Ectodermal cell (in vitro differentiated cells): ENCODE measurements around the gene TMTC2.

ENCODE experiments used
- H3K27ac ChIP-seq: 2 replicates; pipeline ENCODE4 v1.7.0; 2013; ENCODE audit warnings: mild to moderate bottlenecking, low read depth, low read length; ENCODE audit not compliant: insufficient read depth, poor library complexity, severe bottlenecking
- H3K27me3 ChIP-seq: 2 replicates; pipeline ENCODE4 v1.7.0; 2013; ENCODE audit warnings: mild to moderate bottlenecking, low read length; ENCODE audit not compliant: insufficient read depth, control insufficient read depth, poor library complexity, severe bottlenecking
- H3K36me3 ChIP-seq: one replicate; pipeline ENCODE4 v1.7.0; 2013; ENCODE audit warnings: low read length; ENCODE audit not compliant: control insufficient read depth, insufficient read depth
- H3K4me1 ChIP-seq: one replicate; pipeline ENCODE4 v1.7.0; 2013; ENCODE audit warnings: low read length; ENCODE audit not compliant: control insufficient read depth, insufficient read depth
- H3K4me3 ChIP-seq: 2 replicates; pipeline ENCODE4 v1.7.0; 2013; ENCODE audit warnings: low read depth, low read length, control low read depth; ENCODE audit not compliant: insufficient read depth
- H3K9me3 ChIP-seq: 2 replicates; pipeline ENCODE4 v1.7.0; 2013; ENCODE audit warnings: mild to moderate bottlenecking, low read length, moderate library complexity; ENCODE audit not compliant: control insufficient read depth
- WGBS, 2 experiments: methylation state at CpG; one replicate each; pipeline ENCODE4 v1.1.7; 2013; ENCODE audit warnings: missing lambda C conversion rate in 2 of 2; 5-methylcytosine and 5-hydroxymethylcytosine counted together

The TMTC2 gene

GRCh38 chr12:83075471-83075870 is 388.8 kb downstream of the TMTC2 start:
- Histone ChIP-seq H3K4me3 (no peak overlapping the region), H3K27me3 (no peaks in the 10 kb centered on the region), H3K27ac (no peak overlapping the region), H3K9me3 (no peaks in the 10 kb centered on the region), H3K36me3 (no peaks in the 10 kb centered on the region), H3K4me1 (no peaks in the 10 kb centered on the region)
- WGBS, 2 experiments: 91 to 92% methylated on average over 1 of the region's 1 CpG

- Histone ChIP-seq H3K27ac (no peak overlapping the region), H3K36me3 (no peaks in the 10 kb centered on the region), H3K4me1 (no peaks in the 10 kb centered on the region), H3K4me3 (no peak overlapping the region), H3K27me3 (no peaks in the 10 kb centered on the region), H3K9me3 (no peaks in the 10 kb centered on the region)
- 95 to 98% methylated on average over 5 to 6 of the region's 6 CpGs for WGBS, 2 experiments
These were observed 390.3 kb downstream of the TMTC2 start for GRCh38 chr12:83077041-83077440.

GRCh38 chr12:83082690-83083276 is 396.1 kb downstream of the TMTC2 start:
- 70 to 74% methylated on average over 4 to 5 of the region's 5 CpGs for WGBS, 2 experiments
- Histone ChIP-seq H3K27me3 (no peaks in the 10 kb centered on the region), H3K27ac (no peak overlapping the region), H3K36me3 (no peaks in the 10 kb centered on the region), H3K4me3 (no peak overlapping the region), H3K9me3 (no peaks in the 10 kb centered on the region), H3K4me1 (no peaks in the 10 kb centered on the region)

GRCh38 chr12:83083616-83084015 is 396.9 kb downstream of the TMTC2 start:
- H3K4me1 ChIP-seq: no peaks in the 10 kb centered on the region
- H3K4me3 ChIP-seq: no peak overlapping the region
- no peaks in the 10 kb centered on the region for H3K27me3 ChIP-seq
- WGBS, 2 experiments: 77 to 97% methylated on average over 2 to 4 of the region's 4 CpGs
- no peaks in the 10 kb centered on the region for H3K9me3 ChIP-seq
- no peaks in the 10 kb centered on the region for H3K36me3 ChIP-seq
- H3K27ac ChIP-seq: no peak overlapping the region

DNA sequence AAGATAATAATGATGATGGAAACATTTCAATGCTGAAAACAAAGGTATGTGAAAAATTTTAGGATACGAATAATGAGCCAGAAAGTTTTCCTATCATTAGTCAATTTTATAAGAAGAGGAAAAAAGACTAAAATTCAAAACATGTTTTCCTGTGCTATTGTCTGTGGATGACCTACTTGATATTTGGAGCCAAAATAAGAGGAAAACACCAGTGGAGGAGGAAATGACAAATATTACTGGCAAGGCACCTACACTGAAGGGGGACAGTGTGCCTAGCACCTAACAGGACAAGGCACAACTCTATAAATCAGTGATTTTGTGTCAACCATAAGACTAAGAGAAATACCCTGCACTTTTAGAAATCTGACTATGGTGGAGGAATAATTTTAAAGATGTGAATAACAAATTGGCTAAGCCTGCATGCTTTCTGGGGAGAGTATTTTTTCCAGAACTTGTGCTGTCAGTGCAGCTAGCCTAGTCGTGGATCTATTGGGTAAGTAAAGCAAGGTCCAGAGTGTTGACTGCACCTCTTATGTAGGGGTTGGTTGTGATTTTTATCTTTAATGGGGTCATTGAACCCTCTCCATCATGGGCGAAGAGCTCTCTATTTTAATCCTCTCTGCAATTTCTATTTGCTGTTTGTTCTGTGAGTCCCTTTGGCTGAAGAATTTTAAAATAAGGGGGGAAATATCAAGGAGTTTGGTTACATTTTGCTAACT is 398.0 kb downstream of the TMTC2 start:
- no peaks in the 10 kb centered on the region for H3K27me3 ChIP-seq
- WGBS, 2 experiments: 97 to 100% methylated on average over 2 to 3 of the region's 3 CpGs
- no peaks in the 10 kb centered on the region for H3K4me1 ChIP-seq
- H3K36me3 ChIP-seq: no peaks in the 10 kb centered on the region
- no peak overlapping the region for H3K4me3 ChIP-seq
- H3K27ac ChIP-seq: no peak overlapping the region
- H3K9me3 ChIP-seq: no peaks in the 10 kb centered on the region

GRCh38 chr12:83086023-83086422 is 399.3 kb downstream of the TMTC2 start:
- H3K4me1 ChIP-seq: peaks cover 4% of the 10 kb centered on the region
- no peaks in the 10 kb centered on the region for H3K36me3 ChIP-seq
- no peaks in the 10 kb centered on the region for H3K27me3 ChIP-seq
- H3K27ac ChIP-seq: no peak overlapping the region
- no peaks in the 10 kb centered on the region for H3K9me3 ChIP-seq
- H3K4me3 ChIP-seq: no peak overlapping the region
- 96% methylated on average over 10 of the region's 10 CpGs for WGBS, 2 experiments

- Histone ChIP-seq H3K27me3 (no peaks in the 10 kb centered on the region), H3K27ac (no peak overlapping the region)
- WGBS, 2 experiments: 93 to 97% methylated on average over 2 of the region's 2 CpGs
These were observed 402.9 kb downstream of the TMTC2 start for GRCh38 chr12:83089575-83089974.

GRCh38 chr12:83092129-83092528 is 405.4 kb downstream of the TMTC2 start:
- WGBS, 2 experiments: 83 to 88% methylated on average over 1 of the region's 1 CpG
- H3K27ac ChIP-seq: no peak overlapping the region
- no peak overlapping the region for H3K4me3 ChIP-seq
- H3K9me3 ChIP-seq: no peaks in the 10 kb centered on the region
- no peaks in the 10 kb centered on the region for H3K27me3 ChIP-seq
- peaks cover 3% of the 10 kb centered on the region for H3K36me3 ChIP-seq
- H3K4me1 ChIP-seq: peaks cover 17% of the 10 kb centered on the region

More at GRCh38 chr12:83089575-83089974, 402.9 kb downstream of the TMTC2 start:
- H3K4me3 ChIP-seq: no peak overlapping the region
- H3K4me1 ChIP-seq: peaks cover 17% of the 10 kb centered on the region
- H3K36me3 ChIP-seq: no peaks in the 10 kb centered on the region
- no peaks in the 10 kb centered on the region for H3K9me3 ChIP-seq

GRCh38 chr12:83092606-83093005 is 405.9 kb downstream of the TMTC2 start:
- no peaks in the 10 kb centered on the region for H3K9me3 ChIP-seq
- peaks cover 17% of the 10 kb centered on the region for H3K4me1 ChIP-seq
- no peak overlapping the region for H3K4me3 ChIP-seq
- 89 to 93% methylated on average over 4 to 5 of the region's 5 CpGs for WGBS, 2 experiments
- H3K36me3 ChIP-seq: peaks cover 3% of the 10 kb centered on the region
- H3K27ac ChIP-seq: no peak overlapping the region
- no peaks in the 10 kb centered on the region for H3K27me3 ChIP-seq

- Histone ChIP-seq H3K4me1 (peaks cover 17% of the 10 kb centered on the region), H3K27ac (no peak overlapping the region), H3K36me3 (peaks cover 3% of the 10 kb centered on the region), H3K4me3 (no peak overlapping the region), H3K27me3 (no peaks in the 10 kb centered on the region), H3K9me3 (no peaks in the 10 kb centered on the region)
- 89 to 94% methylated on average over 1 of the region's 1 CpG for WGBS, 2 experiments
These were observed 406.7 kb downstream of the TMTC2 start for GRCh38 chr12:83093426-83093825.
